ENCODE results near the gene C5orf22. TPM values are rescaled to one million over a fixed set of nuclear protein-coding genes. Genes with fewer than 3 reads are reported as not detected.
A peak's percentile ranks its signal among the peaks of the same experiment; 100 is the strongest.

Gene C5orf22
- total RNA-seq, 2 donors from 2014 or later = 15.5 to 16.6 TPM

- Histone ChIP-seq H3K4me1 (peaks cover 28% of the 10 kb centered on the region), H3K4me3 (peak overlapping the region in 1 of 2 donors; percentile 64), H3K36me3 (replicated peaks in 1 of 2; ENCODE audit: insufficient read depth in 1 of 2, low read depth in 2 of 2) (peaks cover 0 to 11% of the 10 kb centered on the region in 2 donors), H3K27ac (no peak overlapping the region), H3K9me3 (no peaks in the 10 kb centered on the region), H3K27me3 (no peaks in the 10 kb centered on the region)
- TF ChIP-seq CTCF (IDR thresholded peaks at IDR 0.05) = no peak
- TF ChIP-seq POLR2A (IDR thresholded peaks at IDR 0.05) = no peak
- DNase-seq (no peak), ATAC-seq (no peak)
- WGBS, 2 donors = 69 to 72% methylated on average over 9 of the region's 9 CpGs
- intact Hi-C loops (cut with DNase I) = no loop called here
Measured at GRCh38 chr5:31530541-31531265, 1.4 kb upstream of the C5orf22 start.

GRCh38 chr5:31531543-31531887 lies 586 bp upstream of the C5orf22 start:
- DNase-seq (peak in 3 of 4 donors; percentile 10 to 38 (median 37)), ATAC-seq (peak; percentile 20)
- TF ChIP-seq CTCF (IDR thresholded peaks at IDR 0.05) (no peak), POLR2A (IDR thresholded peaks at IDR 0.05) (no peak)
- Histone ChIP-seq H3K4me1 (peaks cover 28% of the 10 kb centered on the region), H3K9me3 (no peaks in the 10 kb centered on the region), H3K27me3 (no peaks in the 10 kb centered on the region), H3K4me3 (peak overlapping the region in 1 of 2 donors; percentile 64), H3K27ac (peak overlapping the region in 3 of 4 donors; percentile 18 to 85 (median 73)), H3K36me3 (replicated peaks in 1 of 2; ENCODE audit: insufficient read depth in 1 of 2, low read depth in 2 of 2) (peaks cover 0 to 8% of the 10 kb centered on the region in 2 donors)
- intact Hi-C loops (cut with DNase I) = no loop called here
- 0 to 1% methylated on average over 13 of the region's 13 CpGs for WGBS, 2 donors

- peaks cover 28% of the 10 kb centered on the region for H3K4me1 ChIP-seq
- ATAC-seq (no peak), DNase-seq (no peak)
- WGBS, 2 donors = 76 to 86% methylated on average over 1 of the region's 1 CpG
- intact Hi-C loops (cut with DNase I) = no loop called here
- no peak overlapping the region for H3K4me3 ChIP-seq
- no peaks in the 10 kb centered on the region for H3K9me3 ChIP-seq
- no peak overlapping the region for H3K27ac ChIP-seq
- no peaks in the 10 kb centered on the region for H3K27me3 ChIP-seq
- peaks cover 0 to 9% of the 10 kb centered on the region in 2 donors for H3K36me3 ChIP-seq (replicated peaks in 1 of 2; ENCODE audit: insufficient read depth in 1 of 2, low read depth in 2 of 2)
- TF ChIP-seq CTCF (IDR thresholded peaks at IDR 0.05) = no peak
- TF ChIP-seq POLR2A (IDR thresholded peaks at IDR 0.05) = no peak
Measured at GRCh38 chr5:31534527-31535046, 2.5 kb downstream of the C5orf22 start.

GRCh38 chr5:31536873-31537272 lies 4.8 kb downstream of the C5orf22 start:
- Histone ChIP-seq H3K27ac (no peak overlapping the region), H3K36me3 (replicated peaks in 1 of 2; ENCODE audit: insufficient read depth in 1 of 2, low read depth in 2 of 2) (peaks cover 6 to 16% of the 10 kb centered on the region in 2 donors)

More at GRCh38 chr5:31536873-31537272, 4.8 kb downstream of the C5orf22 start:
- Histone ChIP-seq H3K27me3 (no peaks in the 10 kb centered on the region), H3K9me3 (no peaks in the 10 kb centered on the region), H3K4me1 (peaks cover 13% of the 10 kb centered on the region), H3K4me3 (no peak overlapping the region)
- no peak for ATAC-seq
- TF ChIP-seq CTCF (IDR thresholded peaks at IDR 0.05) (no peak), POLR2A (IDR thresholded peaks at IDR 0.05) (no peak)
- WGBS, 2 donors = 82 to 86% methylated on average over 3 of the region's 3 CpGs
- no peak for DNase-seq
- intact Hi-C loops (cut with DNase I) = no loop called here
